HG03060 (cell line): ENCODE data around the gene CEP128.

Experiments used
- ATAC-seq: cut with Tn5 transposase; IDR thresholded peaks from one replicate; pipeline ENCODE4 v1.9.1; 2021; ENCODE audit warnings: low read depth, moderate number of reproducible peaks; ENCODE audit not compliant: unreplicated experiment

Gene CEP128

DNA sequence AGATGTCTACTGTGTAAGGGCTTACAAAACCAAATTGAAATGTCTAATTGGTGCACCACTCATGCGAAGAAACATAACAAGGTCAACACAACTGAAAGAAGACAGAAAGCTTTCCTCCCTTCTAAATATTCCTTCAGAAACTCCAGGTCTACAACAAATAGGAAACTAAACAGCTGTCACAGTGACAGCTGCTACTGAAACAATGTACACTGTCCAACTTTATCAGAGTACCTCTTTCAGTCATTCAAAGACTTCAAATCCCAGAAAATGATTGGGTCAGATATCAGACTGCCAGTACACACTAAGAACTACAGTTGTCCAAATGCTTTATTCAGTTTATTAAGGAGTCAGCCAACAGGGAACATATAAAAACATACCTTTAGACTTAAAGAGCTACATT is 35.2 kb downstream of the CEP128 start:
- no peak for ATAC-seq

DNA sequence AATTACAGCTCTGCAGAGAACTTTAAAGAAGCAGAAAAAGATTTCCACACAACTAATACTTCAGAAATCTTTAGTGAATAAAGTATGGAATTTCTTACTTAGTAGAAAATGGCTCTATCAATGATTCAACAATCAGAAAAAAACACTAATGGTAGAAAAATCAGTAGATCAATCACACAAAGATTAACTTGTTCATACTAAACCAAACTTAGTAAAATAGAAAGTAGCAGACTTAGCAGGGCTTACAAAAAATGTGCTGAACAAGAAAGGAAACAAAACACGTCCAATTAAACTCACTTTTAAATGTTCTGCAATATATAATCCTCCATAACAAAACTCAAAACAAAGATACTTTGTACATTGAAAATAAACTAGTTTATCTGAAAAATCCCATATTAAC is 38.9 kb downstream of the CEP128 start:
- no peak for ATAC-seq

DNA sequence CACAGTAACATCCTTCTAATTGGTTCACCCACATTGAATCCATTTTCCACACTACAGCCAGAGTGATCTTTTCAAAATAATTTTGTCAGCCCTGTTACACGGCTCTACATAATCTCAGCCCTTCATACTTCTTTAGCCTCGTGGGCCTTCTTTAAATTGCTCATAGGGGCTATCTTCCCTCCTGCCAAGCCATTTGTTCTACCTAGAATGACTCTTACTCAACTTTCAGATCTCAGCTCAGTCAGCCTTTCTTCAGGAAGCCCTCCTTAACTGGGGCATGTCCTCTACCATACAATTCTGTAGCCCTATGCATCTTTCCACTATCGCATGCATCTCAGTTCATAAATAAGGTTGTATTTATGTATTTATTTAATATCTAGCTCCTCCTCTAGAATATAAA is 39.7 kb downstream of the CEP128 start:
- no peak for ATAC-seq

DNA sequence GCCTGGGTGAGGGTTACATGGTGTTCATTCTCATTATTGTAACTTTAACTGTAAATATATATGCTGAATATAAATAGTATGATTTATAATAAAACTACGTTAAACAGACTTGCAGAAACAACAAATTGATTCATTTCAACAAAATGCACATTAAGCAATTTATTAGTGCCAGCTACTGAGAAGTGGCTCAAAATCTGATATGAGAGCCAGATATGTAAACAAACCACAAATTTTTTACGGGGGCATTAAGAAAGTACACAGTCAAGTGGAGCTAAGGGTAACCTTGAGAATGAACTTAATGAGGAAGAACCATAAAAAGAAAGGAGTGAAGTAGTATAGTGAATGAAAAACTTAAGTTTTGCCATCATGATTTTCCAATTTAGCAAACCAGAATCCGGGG is 40.3 kb downstream of the CEP128 start:
- no peak for ATAC-seq

DNA sequence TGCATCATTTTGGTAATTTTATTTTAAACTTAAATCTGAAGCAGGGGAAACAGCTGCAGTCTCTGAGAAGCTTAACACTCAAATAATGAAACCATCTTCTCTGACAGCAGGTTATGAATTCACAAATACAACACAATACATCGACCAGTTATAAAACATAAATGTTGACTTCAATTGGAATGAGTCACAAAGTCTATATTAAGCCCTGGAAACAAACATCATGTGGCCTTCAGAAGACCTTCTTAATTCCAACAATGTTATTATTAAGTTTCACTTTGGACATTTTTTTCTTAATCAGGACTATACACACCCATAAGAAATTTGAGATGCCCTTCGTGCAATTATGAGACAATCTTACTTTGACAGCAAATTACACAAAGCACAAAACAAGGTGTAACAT is 68.9 kb downstream of the CEP128 start:
- ATAC-seq: no peak

DNA sequence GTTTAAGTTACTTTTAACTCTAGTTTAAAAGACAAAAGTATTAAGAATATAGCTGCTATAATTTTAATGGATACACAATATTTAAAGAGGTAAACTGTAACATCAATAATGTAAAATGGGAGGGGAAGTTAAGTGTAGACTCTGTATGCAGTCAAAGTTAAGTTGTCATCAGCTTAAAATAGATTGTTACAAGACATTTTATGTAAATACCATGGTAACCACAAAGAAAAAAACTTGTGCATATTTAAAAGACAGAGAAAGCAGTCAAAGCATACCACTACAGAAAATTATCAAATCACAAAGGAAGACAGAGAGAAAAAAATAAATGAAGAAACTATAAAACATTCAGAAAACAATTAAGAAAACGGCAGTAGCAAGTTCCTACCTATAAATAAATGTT is 73.3 kb downstream of the CEP128 start:
- no peak for ATAC-seq

DNA sequence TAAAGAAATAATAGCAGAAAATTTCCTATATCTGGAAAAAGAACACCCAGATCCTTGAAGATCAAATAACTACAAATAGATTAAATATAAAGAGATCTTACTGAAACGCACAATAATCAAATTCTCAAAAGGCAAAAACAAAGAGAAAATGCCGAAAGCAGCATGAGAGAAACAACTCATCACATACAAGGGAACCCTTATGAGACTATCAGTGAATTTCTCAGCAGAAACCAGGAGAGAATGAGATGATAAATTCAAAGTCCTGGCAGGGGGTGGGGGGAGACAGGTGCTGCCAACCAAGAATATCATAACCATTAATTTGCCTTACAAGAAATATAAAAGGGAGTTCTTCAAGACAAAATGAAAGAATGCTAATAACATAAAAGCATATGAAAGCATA is 73.7 kb downstream of the CEP128 start:
- no peak for ATAC-seq

DNA sequence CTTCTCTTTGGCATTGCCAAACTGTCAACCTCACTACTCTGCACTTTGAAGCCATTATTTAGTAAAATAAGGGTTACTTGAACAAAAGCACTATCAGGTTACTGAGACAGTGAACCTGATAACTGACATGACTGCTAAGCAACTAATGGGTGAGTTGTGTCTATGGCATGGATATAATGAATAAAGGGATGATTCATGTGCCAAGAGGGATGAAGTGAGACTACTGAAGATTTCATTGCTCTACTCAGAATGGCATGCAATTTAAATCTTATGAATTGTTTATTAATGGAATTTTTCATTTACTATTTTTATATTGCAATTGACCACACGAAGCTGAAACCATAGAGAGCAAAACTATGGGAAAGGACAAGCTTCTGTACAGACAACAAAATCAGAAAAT is 74.4 kb downstream of the CEP128 start:
- no peak for ATAC-seq

DNA sequence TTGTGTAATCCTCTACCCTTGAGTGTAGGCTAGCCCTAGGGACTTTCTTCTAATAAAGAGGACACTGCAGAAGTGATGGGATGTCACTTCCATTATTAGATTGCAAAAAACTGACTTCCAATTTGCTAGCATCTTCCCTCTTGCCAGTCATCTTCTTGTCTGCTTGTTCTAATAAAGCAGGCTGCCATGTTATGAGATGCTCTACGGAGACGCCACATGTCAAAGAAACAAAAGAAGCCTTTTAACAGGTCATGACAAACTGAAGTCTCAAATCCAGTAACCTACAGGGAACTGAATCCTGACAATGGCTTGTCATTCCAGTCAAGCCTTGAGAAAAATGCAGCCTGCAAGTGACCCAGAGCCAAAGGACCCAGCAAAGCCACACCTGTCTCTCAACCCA is 76.0 kb downstream of the CEP128 start:
- no peak for ATAC-seq

DNA sequence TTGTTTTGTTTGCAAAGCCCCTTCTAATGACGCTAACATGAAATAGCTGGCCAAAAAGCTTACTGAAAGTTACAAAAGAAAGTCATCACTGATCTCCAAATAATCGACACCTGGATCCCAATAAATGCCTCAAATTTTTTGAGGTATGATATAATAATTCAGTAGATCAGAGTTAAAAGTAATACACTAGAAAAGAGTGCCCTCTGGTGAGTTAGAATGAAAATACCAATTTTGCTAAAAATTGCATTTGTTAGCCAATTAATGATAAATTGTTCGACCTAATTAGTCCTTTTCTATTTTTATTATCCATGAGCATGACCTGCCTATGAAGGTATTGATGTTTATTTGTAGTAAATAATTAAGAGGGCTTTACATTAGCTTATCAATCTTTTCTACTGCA is 78.6 kb downstream of the CEP128 start:
- no peak for ATAC-seq

DNA sequence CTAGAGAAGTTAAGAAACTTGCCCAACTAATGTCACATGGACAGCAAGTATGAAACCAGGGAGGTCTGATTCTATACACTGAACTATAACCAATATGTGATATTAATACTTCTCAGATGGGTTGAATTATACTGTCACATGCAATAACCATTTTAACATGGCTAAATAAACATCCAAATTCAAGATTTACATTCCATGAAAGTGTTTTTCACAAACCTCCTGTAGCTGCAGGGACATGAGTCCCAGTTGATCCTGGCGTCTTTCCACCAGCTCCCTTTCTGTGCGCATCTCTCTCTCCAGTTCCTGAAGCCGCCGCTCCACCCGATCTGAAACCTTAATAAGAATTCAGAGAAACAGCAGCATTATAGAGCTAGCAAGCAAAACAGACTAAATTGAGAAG is 79.0 kb downstream of the CEP128 start:
- no peak for ATAC-seq

DNA sequence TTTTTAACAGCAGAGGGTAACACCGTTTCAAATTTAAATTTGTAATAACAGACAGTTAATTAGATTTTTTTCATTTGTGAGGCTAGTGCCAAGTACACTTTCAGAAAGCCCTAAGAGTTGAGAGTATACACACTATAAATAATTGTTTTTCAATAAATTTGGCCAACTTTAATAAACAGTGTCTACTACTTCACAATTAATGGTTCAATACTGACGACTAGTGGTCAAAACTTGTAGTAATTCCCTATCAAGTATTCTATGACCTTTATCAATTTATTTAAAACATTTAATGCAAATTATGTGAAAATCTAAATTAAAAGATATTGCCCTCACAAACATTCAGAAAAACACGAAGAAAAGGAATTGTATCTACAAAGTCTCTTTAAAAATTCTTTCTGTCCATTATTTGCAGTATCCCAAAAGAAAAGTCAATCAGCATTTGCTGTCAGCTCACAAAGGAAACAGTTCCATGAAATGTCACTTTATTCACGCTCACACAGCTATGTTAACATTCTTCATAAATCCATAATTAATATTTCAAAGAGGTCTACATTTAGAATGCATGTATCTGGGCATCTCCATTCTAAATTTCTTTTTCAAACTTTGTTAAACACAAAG is 91.2 kb downstream of the CEP128 start:
- no peak for ATAC-seq

DNA sequence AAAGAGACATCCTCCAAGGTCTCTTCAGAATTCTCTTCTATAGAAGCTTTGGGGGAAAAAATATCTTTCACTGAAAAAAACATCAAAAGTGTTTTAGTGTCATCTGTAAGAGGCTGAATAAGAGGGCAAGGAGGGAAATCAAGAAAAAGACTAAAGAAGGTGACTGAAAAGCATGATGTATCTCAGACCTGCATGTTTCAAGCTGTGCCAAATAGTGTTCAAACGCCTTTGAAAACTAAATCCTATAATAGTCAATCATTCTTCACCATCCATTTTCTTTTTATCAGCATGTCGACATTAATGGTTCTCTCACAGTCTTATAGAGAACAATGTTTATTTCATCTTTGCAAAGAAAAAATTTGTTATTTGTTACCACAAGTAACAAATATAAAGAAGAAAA is 94.5 kb downstream of the CEP128 start:
- no peak for ATAC-seq

DNA sequence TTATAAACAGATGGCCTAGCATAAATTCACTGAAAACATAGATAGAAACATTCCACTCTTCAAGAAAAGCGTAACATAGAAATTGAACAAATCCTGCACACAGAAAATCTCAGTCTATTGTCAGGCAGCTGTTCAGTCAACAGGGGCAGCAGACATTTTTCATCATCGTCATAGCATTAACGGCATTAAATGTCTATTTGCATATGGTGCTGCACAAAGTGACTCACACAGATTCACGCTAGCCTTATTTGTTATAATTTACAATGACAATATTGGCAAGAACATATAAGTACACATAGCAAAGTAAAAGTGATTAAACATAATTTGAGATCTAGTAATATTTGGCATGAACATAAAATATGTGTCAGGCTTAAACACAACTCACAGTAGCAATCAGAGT is 95.7 kb downstream of the CEP128 start:
- ATAC-seq: no peak

DNA sequence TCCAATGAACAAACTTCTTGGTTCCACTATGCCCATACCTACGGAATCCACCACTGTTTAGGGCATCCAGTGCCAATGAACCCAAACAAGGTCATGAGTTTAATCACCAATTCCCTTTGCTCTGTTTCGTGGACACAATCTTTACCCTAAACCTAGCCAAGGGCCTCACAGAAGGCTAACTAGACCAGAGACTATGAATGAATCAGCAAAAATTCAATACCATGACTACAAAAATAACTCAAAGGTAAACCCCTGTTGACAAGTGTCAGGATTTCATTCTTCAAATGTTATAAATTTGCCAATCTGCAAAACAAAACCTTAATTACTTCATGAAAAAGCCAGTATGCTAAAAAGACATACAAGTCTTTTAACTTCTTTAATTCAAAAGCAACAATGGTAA is 96.7 kb downstream of the CEP128 start:
- no peak for ATAC-seq

DNA sequence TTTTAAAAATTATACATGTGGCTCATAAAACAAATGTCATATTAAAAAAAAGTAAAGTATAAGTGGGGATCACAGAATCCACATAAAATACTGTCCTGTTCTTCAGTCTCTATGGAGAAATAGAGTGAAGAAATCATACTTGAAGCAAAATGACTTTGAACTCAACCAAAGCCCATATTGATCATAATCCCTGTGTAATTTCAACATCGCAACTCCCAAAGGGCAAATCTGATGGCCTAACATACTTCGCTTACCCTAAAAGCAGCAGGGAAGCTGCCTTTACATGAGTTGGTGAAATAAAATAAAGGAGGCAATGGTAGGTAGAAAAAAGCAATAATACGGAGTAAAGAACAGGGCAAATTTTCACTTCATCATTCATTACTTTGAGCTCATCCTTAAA is 101.8 kb downstream of the CEP128 start:
- ATAC-seq: no peak

DNA sequence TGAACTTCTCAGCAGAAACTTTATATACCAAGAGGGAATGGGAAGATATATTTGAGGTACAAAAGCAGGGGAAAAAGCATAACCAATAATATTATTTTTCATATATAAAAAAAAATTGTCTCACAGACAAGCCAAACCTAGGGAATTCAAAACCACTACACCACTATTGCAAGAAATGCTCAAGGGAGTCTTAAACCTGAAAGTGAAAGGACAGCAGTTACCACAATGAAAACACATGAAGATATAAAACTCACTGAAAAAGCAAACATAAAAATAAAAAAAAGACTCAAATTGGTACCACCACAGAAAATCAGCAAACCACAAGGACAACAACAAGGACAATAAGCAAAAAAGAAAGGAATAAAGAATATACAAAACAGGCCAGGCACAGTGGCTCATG is 131.9 kb downstream of the CEP128 start:
- ATAC-seq: no peak

DNA sequence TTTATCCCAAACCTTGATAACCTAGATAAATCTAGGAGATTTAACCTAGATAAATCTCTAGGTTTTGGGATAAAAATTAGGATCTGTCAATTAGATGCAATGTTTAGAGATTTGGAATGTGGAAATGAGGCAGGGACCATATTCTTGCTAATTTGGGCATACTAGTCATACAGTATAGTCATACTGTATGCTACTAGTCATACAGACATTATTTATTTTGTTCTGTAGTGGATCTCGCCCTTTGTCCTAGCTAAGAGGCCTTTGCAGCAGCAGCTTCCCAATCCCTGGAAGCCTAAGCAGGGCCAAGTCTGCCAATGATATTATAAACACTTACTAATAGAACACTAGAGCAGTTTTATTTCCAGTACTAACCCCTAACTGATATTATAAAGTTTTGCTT is 136.4 kb downstream of the CEP128 start:
- no peak for ATAC-seq

DNA sequence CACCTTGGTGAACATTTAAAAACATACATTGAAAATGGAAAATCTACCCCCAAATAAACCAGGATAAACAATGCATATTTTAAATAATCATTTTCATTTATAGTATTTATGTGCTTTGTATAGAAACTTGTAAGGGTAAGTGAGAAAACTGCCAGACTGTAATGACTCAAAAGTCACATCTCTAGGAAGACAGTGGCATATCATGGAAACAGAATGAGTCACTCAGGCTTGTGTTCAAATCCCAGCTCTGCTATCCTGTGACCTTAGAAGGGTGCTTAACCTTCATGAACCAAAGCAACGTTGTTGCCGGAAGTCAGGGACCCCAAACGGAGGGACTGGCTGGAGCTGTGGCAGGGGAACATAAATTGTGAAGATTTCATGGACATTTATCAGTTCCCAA is 142.7 kb downstream of the CEP128 start:
- no peak for ATAC-seq

DNA sequence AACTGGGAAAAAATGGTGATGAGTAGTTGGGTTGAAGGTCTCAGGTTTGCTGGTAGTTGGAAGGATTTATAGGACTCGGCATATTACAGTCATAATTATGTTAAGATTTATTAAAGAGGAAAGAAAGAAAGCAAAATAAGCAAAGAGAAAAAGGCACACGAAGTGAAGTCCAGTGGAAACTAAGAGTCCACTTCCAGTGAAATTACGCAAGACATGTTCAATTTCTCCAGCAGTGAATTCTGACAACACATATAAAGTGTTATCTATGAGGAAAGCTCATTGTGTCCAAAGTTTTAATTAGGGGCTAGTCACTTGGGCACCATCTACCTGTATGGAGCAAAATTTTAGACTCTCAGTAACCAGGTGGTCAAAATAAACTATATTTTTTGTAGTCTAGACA is 143.3 kb downstream of the CEP128 start:
- no peak for ATAC-seq

DNA sequence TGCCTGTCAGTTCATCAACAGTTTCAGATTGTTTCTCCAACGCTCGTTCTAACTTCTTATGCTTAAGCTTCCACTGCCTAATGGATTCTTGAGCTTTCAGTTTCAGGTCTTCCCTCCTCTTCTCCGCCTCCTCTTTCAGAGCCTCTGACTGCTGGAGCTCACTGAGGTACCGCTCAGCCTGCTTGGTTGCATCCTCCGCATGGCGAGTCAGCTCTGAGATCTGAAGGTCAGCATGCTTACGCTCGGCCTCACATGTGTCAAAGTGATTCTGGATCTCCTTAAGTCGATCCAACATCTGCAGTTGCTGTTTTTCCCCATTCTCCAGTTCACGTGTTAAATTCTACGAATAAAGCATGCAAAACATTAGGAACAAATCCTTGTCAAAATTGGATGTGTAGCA is 148.8 kb downstream of the CEP128 start:
- ATAC-seq: no peak

DNA sequence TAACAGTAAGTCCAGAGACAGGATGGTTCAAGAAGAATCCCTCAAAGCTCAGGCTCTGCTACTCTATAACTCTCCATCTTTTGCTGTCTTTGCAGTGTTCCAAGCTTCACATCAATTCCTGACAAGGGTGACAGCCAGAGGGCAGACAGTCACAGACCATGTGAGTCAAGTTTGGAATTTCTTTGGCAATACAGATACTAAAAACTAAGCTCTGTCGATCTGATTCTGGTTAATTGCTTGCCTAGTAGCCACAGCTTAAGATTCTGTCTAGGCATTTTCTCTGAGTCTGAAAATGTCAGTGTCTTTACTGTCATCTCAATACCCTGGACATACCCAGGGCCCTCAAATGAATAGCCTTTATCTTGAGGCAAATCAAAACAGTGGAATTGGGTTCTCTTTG is 153.7 kb downstream of the CEP128 start:
- ATAC-seq: no peak

DNA sequence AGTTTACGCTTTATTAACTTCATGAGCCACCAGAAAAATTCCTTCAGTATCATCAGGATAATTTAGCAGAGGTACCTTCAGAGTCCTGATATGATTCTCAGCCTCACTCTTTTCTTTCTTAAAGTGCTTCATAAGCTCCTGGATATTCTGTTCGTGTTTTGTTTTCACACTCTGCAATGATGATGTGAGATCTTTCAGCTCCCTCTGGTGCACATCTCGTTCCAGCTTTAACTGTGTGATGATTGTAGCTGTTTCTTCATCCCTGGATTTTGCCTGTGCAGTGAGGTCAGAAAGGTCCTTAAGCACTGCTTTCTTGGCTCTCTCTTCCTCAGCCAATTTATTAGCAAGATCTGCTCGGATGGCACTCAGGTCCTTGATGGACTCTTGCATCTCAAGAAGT is 156.7 kb downstream of the CEP128 start:
- no peak for ATAC-seq
